Left ventricle myocardium superior (tissue), 1 donor: ENCODE results near the gene KNOP1. TPM values are rescaled to one million over a fixed set of nuclear protein-coding genes. Genes with fewer than 3 reads are reported as not detected.
A peak's percentile ranks its signal among the peaks of the same experiment; 100 is the strongest.

ENCODE experiments used
- ATAC-seq: fragments of 200-7000 bp; cut with Tn5 transposase; one replicate; pipeline ENCODE4 v1.9.1; 2020; ENCODE audit warnings: mild to moderate bottlenecking, moderate library complexity
- DNase-seq: peaks from one replicate; pipeline ENCODE4 v3.0.0-alpha.2; 2020
- intact Hi-C: fragments of 100-400 bp; cut with micrococcal nuclease; formaldehyde crosslinking; loops from one replicate; pipeline ENCODE4 v1.11.0; 2022
- long read RNA-seq: library from polyadenylated mRNA; unstranded; transcript quantifications from one replicate; pipeline ENCODE4 v2.0.0, GENCODE V29; 2021
- total RNA-seq: library from RNA; stranded (reverse); fragmentation: NEBNext Ultra II Directional; extraction: Animal tissue kit (Norgen Biotek cat#: 25700); gene quantifications from one replicate; pipeline ENCODE4 v1.2.1, GENCODE V29; 2021
- donor health status: DM: no; HTN: yes; CAD: no; lungs with severe emphysema.

KNOP1 gene, protein sequence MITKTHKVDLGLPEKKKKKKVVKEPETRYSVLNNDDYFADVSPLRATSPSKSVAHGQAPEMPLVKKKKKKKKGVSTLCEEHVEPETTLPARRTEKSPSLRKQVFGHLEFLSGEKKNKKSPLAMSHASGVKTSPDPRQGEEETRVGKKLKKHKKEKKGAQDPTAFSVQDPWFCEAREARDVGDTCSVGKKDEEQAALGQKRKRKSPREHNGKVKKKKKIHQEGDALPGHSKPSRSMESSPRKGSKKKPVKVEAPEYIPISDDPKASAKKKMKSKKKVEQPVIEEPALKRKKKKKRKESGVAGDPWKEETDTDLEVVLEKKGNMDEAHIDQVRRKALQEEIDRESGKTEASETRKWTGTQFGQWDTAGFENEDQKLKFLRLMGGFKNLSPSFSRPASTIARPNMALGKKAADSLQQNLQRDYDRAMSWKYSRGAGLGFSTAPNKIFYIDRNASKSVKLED
- 9.0 TPM for total RNA-seq
- long read RNA-seq, full-length matches to known transcripts, result 3 of 17 reads
- long read RNA-seq, partial matches to known transcripts, result 8 of 17 reads
- long read RNA-seq, other reads (novel, unspliced or antisense), result 6 of 17 reads

DNA sequence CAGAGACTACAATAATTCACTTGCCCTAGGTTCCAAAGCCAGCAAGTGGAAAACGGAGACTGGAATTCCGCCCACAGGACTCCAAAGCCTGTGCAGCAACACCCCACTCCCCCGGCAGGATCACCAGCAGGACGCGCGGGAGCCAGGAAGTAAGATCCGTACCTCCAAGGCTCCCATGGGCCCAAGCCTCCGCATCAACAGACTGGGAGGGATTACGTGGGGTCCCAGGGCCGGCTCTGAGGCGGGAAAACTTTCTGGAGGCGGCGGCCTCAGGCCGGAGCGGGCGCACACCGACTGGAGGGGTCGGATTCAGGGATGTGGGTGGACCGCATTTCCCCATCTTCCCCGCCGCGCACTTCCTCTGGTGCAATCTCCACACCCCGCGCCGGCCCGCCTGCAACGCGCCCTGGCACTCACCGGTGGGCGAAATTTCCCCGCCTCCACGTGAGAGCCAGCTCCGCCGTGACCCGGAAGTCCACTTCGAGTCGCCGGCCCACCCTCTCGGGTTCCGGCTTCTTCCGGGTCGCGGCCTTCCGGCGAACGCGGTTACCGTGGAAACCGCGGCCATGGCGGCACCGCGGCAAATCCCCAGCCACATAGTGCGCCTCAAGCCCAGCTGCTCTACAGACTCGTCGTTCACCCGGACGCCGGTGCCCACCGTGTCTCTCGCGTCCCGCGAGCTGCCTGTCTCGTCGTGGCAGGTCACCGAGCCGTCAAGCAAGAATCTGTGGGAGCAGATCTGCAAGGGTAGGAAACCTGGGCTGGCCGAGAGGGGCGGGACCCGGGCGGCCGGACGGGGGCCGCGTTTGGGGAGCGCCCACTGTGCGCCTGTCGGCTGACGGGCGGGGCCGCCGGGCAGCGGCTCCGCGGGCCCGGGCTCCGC is at the start of gene KNOP1, which contains the start of gene IQCK:
TSS of gene KNOP1 (minus strand) at position 487 of the 883 bp plus-strand sequence. CDS start 3,192 bp downstream, outside the sequence.
TSS of gene IQCK (plus strand) at position 531 of the 883 bp plus-strand sequence. CDS start at position 567, 36 bp downstream.
- intact Hi-C loops, result no loop called here
- ATAC-seq (peak; percentile 98), DNase-seq (peak; percentile 95)

- DNase-seq, result no peak
- intact Hi-C loops, result no loop called here
- ATAC-seq, result no peak
Measured at GRCh38 chr16:19767497-19767896, 49.5 kb upstream of the KNOP1 start.

DNA sequence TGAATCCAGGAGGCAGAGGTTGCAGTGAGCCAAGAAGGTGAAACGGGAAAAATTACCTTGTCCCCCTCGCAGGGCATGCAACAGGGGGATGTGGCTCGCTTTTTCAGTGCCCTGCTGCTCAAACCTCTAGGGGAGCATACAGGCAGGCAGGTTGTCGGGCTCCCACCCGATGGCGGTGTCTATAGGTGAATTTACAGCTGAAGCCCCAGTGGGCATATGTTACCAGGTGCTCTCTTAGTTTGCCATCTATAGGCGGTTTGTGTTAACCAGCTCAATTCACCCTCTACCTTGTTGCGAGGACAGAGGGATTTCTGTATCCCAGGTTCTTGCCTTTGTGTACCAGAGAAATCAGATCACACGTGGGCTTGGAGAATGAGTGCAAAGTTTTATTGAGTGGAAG is 49.0 kb upstream of the KNOP1 start:
- no peak for DNase-seq
- intact Hi-C loops, result no loop called here
- ATAC-seq, result no peak

GRCh38 chr16:19766554-19766884 is 48.5 kb upstream of the KNOP1 start:
- intact Hi-C loops, result no loop called here
- ATAC-seq (peak; percentile 36), DNase-seq (no peak)

DNA sequence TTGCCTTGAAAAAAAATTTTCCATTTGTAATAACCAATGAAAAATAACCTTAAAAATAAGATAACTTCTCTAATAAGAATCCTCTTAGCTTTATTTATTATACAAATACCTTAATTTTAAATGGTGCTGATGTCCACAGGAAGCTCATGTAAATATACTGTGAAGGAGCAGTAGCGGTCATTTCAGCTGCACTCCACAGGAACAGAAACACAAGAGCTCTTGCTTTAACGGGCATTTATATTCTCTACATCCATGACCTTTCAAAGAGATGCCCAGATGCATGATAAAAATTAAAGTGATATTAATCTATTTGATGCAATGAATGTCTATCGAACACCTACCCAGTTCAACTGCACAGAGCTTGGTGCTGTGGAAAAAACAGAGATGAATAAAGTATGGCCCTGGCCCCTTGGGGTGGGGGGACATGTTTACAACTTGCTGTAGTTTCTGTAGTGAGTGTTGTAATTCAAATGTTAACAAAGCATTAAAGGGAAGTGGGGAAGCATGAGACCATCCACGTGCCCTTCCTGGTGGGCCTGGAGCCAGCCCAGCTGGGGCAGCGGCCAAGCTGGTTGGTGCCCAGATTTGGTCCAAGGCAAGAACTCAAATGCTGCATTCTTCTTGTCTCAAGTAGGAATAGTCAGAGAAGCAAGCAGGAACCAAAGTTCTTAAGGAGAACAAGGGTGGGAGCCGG is 48.0 kb upstream of the KNOP1 start:
- intact Hi-C loops, result no loop called here
- DNase-seq (peak; percentile 74), ATAC-seq (peak; percentile 74)

GRCh38 chr16:19760356-19761060 is 42.5 kb upstream of the KNOP1 start:
- intact Hi-C loops, result no loop called here
- no peak for ATAC-seq
- no peak for DNase-seq

- intact Hi-C loops, result no loop called here
- ATAC-seq, result peak; percentile 23
- DNase-seq, result no peak
Measured at GRCh38 chr16:19757762-19758595, 40.0 kb upstream of the KNOP1 start.

DNA sequence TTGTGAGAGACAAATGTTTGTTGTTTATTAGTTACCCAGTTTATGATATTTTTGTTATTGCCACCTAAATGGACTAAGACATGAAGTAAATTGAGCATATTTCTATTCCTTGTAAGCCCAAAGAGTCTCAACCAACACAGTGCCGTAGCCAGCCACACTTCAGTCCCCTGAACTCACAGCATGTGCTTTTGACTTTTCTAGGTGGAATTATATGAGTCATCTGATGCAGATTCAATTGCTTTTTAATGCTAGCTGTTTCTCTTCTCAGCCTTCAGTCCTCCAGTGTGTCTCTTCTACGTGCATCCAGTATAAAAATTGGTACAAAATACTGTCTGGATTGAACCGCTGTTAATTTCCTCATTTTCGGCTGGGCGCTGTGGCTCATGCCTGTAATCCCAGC is 39.0 kb upstream of the KNOP1 start:
- intact Hi-C loops, result no loop called here

DNA sequence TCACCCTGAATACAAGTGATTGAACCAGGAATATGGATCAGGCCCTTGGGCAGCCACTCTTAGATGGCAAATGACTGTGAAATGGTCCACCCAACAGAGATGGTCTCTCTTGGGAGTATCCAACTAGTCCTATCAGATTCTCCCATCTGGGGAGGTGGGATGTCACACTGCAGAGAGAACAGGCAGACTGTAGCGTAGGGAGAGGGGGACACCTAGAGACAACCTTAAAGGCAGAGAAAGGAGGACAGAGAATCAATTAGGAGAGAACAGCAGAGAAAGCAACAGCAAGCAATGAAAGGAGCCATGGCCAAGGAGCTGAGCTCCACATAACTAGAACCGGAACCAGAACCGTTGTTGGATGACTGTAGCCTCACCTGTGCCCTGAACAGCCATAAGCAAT is 37.2 kb upstream of the KNOP1 start:
- DNase-seq, result no peak
- ATAC-seq, result no peak
- intact Hi-C loops, result no loop called here

More for the DNA sequence above, 39.0 kb upstream of the KNOP1 start:
- ATAC-seq (no peak), DNase-seq (no peak)

GRCh38 chr16:19754644-19755036 is 36.6 kb upstream of the KNOP1 start:
- ATAC-seq (peak; percentile 45), DNase-seq (no peak)
- intact Hi-C loops, result no loop called here

GRCh38 chr16:19753815-19754643 is 36.0 kb upstream of the KNOP1 start:
- DNase-seq (no peak), ATAC-seq (peak; percentile 51)
- intact Hi-C loops, result no loop called here

DNA sequence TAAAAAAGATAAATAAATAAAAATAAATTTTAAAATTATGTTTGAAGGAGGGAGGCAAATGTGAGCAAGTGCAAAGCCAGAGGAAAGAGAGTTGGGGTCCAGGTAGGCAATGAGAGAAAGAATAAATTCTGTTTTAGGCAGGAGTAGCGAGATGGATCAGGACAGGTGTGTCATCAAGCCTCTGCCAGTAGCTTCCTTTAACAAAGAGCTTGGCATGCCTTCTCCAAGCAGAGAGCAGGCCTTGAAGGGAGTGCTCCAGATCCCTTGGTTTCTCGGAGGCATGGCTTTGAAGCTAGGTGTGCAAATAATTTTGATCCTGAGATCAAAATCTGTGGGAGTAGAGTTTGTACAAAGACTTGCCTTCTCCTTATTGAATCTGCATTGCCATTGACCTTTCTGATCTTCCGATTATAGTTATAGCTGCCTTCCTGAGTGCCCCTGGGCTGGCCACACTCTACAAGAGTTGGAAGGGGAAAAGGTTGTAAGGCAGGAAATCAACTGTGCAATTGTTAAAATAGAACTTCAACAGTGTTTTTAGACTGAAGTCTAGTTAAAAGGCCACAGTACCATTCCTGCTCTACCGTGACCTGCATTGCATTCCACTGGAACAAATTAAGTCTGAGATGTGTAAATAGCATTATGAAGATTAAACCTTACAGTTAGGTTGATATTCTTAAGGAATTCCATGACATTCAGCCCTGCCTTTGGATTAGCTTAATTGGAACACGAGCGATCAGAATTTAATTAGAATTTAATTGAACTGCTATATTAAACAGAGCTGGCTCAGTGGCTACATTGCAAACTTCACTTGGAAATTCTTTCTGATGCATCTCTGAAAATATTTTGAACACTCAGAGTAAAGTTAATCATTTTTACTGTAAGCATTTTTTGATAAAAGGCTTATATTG is 33.7 kb upstream of the KNOP1 start:
- DNase-seq, result no peak
- intact Hi-C loops, result no loop called here
- no peak for ATAC-seq

DNA sequence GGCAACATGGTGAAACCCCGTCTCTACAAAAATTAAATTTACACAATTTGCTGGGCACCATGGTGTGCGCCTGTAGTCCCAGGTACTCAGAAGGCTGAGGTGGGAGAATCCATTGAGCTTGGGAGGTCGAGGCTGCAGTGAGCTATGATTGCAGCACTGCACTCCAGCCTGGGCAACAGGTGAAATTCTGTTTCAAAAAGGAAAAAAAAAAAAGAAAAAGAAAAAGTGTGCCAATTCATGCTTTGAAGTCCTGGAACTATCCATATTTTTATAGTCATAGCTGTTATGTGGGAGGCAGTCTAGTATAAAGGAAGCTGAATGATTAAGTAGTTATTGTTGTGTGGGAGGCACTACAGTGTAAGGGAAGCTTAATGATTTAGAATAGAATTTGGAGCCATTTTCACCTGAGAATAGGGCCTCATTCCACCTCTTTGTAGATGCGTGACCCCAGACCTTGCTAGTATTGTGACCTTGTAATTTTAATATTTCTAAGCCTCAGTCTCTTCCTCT is 31.6 kb upstream of the KNOP1 start:
- intact Hi-C loops, result no loop called here
- DNase-seq (no peak), ATAC-seq (no peak)

DNA sequence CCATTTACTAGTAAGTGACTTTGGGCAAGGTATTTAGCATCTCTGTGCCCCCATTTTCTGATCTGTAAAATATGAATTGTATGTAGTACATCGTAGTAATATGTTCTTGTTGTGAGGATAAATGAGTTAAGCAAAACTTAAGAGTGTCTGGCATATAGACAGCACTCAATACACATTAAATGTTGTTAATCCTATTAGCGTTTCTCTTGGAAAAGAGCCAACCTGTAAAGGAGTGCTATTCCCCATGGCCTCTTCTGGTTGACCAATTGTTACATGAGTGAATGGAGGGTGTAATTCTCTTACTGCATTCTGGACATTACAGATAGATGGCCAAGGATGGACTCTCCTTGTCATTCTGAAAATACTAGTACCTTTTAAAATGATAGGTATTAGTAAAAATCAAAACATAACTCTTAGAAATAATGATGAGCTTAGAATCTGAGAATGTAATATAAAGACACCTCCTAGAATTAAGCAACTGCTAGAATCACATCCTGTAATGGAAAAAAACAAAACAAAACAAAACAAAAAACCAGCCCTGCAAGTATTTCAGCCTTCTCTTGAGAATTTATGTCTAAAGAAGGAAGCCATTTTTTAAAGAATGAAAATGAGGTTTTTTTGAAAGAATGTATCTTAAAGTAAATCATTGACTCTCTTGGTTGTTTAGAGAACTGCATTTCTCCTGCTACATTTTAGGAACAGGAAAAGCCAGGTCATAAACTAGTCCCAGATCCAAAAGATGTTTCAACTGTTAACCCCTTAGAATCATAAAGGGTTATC is 30.6 kb upstream of the KNOP1 start:
- no peak for ATAC-seq
- intact Hi-C loops, result no loop called here
- DNase-seq, result no peak

GRCh38 chr16:19746561-19746960 is 28.5 kb upstream of the KNOP1 start:
- DNase-seq, result no peak
- intact Hi-C loops, result no loop called here
- no peak for ATAC-seq
